Suprapubic skin (tissue), 4 donors: Measurements from ENCODE around the gene ADAMTS3. TPM values are rescaled to one million over a fixed set of nuclear protein-coding genes. Genes with fewer than 3 reads are reported as not detected.

Experiments used
- DNase-seq, 2 donors: peaks; one replicate each; pipeline ENCODE4 v3.0.0-alpha.2; 2019; ENCODE audit warnings: low spot score in 2 of 2
- H3K27ac ChIP-seq: fragments of 200-600 bp; sonication (generic); one replicate; pipeline ENCODE4 v1.5.1; 2019
- H3K27me3 ChIP-seq: fragments of 200-600 bp; sonication (generic); one replicate; pipeline ENCODE4 v1.5.1; 2019
- H3K36me3 ChIP-seq: fragments of 200-600 bp; sonication (generic); one replicate; pipeline ENCODE4 v1.5.1; 2019
- H3K4me1 ChIP-seq: fragments of 200-600 bp; sonication (generic); one replicate; pipeline ENCODE4 v1.5.1; 2019
- H3K4me3 ChIP-seq: fragments of 200-600 bp; sonication (generic); one replicate; pipeline ENCODE4 v1.5.1; 2019; ENCODE audit warnings: mild to moderate bottlenecking
- H3K9me3 ChIP-seq: fragments of 200-600 bp; sonication (generic); one replicate; pipeline ENCODE4 v1.5.1; 2019
- EP300 ChIP-seq: sonication (generic); formaldehyde crosslinking; IDR thresholded peaks from one replicate; pipeline ENCODE4 v1.6.1; 2017; ENCODE audit warnings: antibody characterized with exemption
- POLR2A ChIP-seq, 2 donors: fragments of 450-650 bp; IDR thresholded peaks; one replicate each; pipeline ENCODE4 v1.6.1; 2017; ENCODE audit warnings: antibody characterized with exemption in 2 of 2, mild to moderate bottlenecking in 2 of 2, moderate library complexity in 2 of 2
- POLR2AphosphoS5 ChIP-seq, 3 donors: sonication (generic); formaldehyde crosslinking; IDR thresholded peaks; one replicate each; pipeline ENCODE4 v1.6.1; 2017; ENCODE audit warnings: antibody characterized with exemption in 3 of 3
- WGBS: methylation state at CpG from one replicate; pipeline ENCODE4 v1.1.5; 2018; 5-methylcytosine and 5-hydroxymethylcytosine counted together
- total RNA-seq, 4 donors: library from RNA; depleted of rRNA; stranded (reverse); fragments of >200 nt; gene quantifications; one replicate each; pipeline ENCODE4 v1.1.0, GENCODE V29; 2016
- TF ChIP-seq, protein P1 (sequence below), 2 donors: fragments of 200-600 bp in 1 of 2; fragments of 450-650 bp in 1 of 2; sonication (generic) in 1 of 2; IDR thresholded peaks; one replicate each; pipeline ENCODE4 v1.5.1; 2016 to 2019; ENCODE audit warnings: antibody characterized with exemption in 2 of 2, mild to moderate bottlenecking in 1 of 2, moderate library complexity in 1 of 2

The ADAMTS3 gene
- total RNA-seq, 4 donors from 2014 or later = 0.21 to 0.80 (median 0.70) TPM

DNA sequence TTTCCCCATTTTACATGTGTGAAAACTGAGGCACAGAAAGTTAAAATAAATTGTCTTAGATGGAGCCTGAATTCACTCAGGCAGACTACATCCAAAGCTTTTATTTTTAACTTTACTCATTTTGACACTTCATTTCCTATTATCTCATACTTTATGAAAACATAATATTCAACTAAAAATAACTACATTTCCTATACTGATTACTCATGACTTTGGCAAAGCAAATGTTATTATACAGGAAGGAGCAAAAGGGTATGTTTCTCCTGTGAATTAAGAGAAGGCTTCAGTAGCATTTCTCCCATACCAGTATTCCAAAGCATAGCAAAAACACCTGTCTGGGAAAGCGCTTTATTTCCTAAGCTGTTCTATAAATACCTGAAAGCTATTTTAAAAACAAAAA, 178.6 kb downstream of the ADAMTS3 start:
- no peaks in the 10 kb centered on the region for H3K27me3 ChIP-seq
- no peak for DNase-seq
- H3K4me3 ChIP-seq = no peak overlapping the region
- H3K36me3 ChIP-seq = no peaks in the 10 kb centered on the region
- no peak overlapping the region for H3K27ac ChIP-seq
- no peaks in the 10 kb centered on the region for H3K9me3 ChIP-seq
- 83% methylated on average over 1 of the region's 1 CpG for WGBS
- H3K4me1 ChIP-seq = no peaks in the 10 kb centered on the region
- TF ChIP-seq POLR2A (IDR thresholded peaks at IDR 0.05) (no peak), POLR2AphosphoS5 (IDR thresholded peaks at IDR 0.05) (no peak), EP300 (no peak)
- TF ChIP-seq, protein P1, sequence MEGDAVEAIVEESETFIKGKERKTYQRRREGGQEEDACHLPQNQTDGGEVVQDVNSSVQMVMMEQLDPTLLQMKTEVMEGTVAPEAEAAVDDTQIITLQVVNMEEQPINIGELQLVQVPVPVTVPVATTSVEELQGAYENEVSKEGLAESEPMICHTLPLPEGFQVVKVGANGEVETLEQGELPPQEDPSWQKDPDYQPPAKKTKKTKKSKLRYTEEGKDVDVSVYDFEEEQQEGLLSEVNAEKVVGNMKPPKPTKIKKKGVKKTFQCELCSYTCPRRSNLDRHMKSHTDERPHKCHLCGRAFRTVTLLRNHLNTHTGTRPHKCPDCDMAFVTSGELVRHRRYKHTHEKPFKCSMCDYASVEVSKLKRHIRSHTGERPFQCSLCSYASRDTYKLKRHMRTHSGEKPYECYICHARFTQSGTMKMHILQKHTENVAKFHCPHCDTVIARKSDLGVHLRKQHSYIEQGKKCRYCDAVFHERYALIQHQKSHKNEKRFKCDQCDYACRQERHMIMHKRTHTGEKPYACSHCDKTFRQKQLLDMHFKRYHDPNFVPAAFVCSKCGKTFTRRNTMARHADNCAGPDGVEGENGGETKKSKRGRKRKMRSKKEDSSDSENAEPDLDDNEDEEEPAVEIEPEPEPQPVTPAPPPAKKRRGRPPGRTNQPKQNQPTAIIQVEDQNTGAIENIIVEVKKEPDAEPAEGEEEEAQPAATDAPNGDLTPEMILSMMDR (IDR thresholded peaks at IDR 0.05) = no peak

DNA sequence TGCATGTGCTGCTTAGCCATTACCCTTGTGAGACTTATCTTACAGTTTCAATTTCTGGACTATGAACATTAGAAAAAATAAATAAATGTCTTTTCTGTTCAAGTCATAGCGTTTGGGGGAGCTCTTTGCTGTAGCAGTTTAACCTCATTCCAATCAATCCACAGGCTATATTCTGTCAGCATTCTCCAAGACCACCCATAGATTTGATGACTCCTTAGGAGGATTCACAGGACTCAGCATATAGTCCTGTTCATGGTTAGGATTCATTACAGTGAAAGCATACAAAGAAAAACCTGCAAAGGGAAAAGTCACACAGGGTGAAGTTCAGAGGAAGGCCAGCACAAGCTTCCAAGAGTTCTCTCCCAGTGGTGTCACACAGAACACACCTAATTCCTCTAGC, 180.5 kb downstream of the ADAMTS3 start:
- Histone ChIP-seq H3K4me3 (no peak overlapping the region), H3K4me1 (no peaks in the 10 kb centered on the region), H3K9me3 (no peaks in the 10 kb centered on the region), H3K36me3 (no peaks in the 10 kb centered on the region), H3K27me3 (no peaks in the 10 kb centered on the region), H3K27ac (no peak overlapping the region)
- DNase-seq = no peak
- TF ChIP-seq POLR2A (IDR thresholded peaks at IDR 0.05) (no peak), POLR2AphosphoS5 (IDR thresholded peaks at IDR 0.05) (no peak), EP300 (no peak)
- TF ChIP-seq, protein P1 (IDR thresholded peaks at IDR 0.05) = no peak
- 77% methylated on average over 1 of the region's 1 CpG for WGBS

DNA sequence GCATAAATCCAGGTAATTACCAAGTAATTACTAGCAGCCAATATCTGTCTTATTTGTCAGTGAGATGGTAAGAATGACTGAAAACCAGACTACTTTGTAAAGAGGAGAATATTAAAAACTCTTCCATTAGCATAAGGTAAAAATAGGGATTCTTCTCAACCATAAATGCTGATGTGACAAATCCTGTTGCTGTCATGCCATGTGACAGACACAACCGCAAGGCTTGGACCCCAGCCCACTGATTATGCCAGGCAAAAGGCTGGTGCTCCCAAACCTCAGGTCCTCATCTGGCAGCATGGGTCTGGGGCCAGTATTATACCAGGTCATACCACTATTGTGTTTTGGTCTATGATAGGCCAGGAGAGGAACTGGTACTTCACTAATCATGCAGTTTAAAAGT, 181.1 kb downstream of the ADAMTS3 start:
- Histone ChIP-seq H3K9me3 (no peaks in the 10 kb centered on the region), H3K36me3 (no peaks in the 10 kb centered on the region), H3K4me1 (no peaks in the 10 kb centered on the region), H3K27me3 (no peaks in the 10 kb centered on the region), H3K27ac (no peak overlapping the region), H3K4me3 (no peak overlapping the region)
- DNase-seq = no peak
- WGBS = 50% methylated on average over 1 of the region's 1 CpG
- TF ChIP-seq, protein P1 (IDR thresholded peaks at IDR 0.05) = no peak
- no peak for TF ChIP-seq POLR2AphosphoS5 (IDR thresholded peaks at IDR 0.05)
- TF ChIP-seq EP300 = no peak
- TF ChIP-seq POLR2A (IDR thresholded peaks at IDR 0.05) = no peak

DNA sequence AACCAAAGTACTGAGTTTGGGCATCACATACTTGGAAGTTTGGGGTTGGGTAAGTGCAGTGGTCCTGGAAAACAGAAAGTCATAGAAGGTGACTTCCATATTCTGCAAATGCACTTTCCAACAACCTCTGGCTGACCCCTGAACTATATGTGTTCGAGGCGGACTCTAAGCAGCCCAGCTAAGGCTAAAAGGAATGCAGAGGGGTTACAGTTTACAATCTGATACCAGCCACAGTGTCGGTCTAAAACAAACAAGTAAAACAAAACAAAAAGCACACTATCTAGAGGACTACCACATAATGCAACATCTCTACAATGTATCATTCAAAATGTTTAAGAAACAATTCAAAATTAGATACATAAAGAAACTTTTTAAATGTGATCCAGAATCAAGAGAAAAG, 185.6 kb downstream of the ADAMTS3 start:
- no peak for DNase-seq
- Histone ChIP-seq H3K9me3 (no peaks in the 10 kb centered on the region), H3K4me3 (no peak overlapping the region), H3K27ac (no peak overlapping the region), H3K27me3 (no peaks in the 10 kb centered on the region), H3K4me1 (no peaks in the 10 kb centered on the region), H3K36me3 (no peaks in the 10 kb centered on the region)
- TF ChIP-seq POLR2AphosphoS5 (IDR thresholded peaks at IDR 0.05) (no peak), EP300 (no peak), POLR2A (IDR thresholded peaks at IDR 0.05) (no peak)
- TF ChIP-seq, protein P1 (IDR thresholded peaks at IDR 0.05) = no peak
- WGBS = 51% methylated on average over 3 of the region's 3 CpGs

DNA sequence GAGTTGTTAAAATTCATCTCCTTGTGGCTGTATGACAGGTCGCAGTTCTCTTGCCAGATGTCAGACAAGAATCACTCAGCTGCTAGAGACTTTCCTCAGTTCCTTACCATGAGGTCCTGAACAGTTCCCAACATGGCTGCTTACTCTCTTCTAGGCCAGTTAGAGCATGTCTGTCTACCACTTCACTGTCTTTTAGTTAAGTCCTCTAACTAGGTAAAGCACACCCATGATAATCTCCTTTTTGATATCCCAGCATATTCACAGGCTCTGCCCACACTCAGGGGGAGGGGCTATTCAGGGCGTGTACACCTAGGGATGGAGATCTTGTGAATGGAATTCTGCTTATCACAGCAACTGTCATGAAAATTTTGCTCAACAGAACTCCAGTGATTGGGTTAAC, 190.1 kb downstream of the ADAMTS3 start:
- Histone ChIP-seq H3K27me3 (no peaks in the 10 kb centered on the region), H3K9me3 (no peaks in the 10 kb centered on the region), H3K4me3 (no peak overlapping the region), H3K4me1 (peaks cover 7% of the 10 kb centered on the region), H3K27ac (no peak overlapping the region), H3K36me3 (no peaks in the 10 kb centered on the region)
- 77% methylated on average over 2 of the region's 2 CpGs for WGBS
- no peak for DNase-seq
- TF ChIP-seq, protein P1 (IDR thresholded peaks at IDR 0.05) = no peak
- TF ChIP-seq POLR2A (IDR thresholded peaks at IDR 0.05) (no peak), POLR2AphosphoS5 (IDR thresholded peaks at IDR 0.05) (no peak), EP300 (no peak)
